Measurements from ENCODE around the gene ANO1.

GRCh38 chr11:70164705-70165104, 86.6 kb downstream of the ANO1 start:
- TF ChIP-seq POLR2A (IDR thresholded peaks at IDR 0.05) (no peak), CTCF (IDR thresholded peaks at IDR 0.05) (no peak)

Measured in uterus (tissue), 2 donors.